Retina (tissue), 1 donor: ENCODE measurements around the gene WDR17.
A peak's percentile ranks its signal among the peaks of the same experiment; 100 is the strongest.

ENCODE experiments used
- DNase-seq: peaks from one replicate; pipeline ENCODE4 v3.0.0-alpha.2; 2016

Gene WDR17

DNA sequence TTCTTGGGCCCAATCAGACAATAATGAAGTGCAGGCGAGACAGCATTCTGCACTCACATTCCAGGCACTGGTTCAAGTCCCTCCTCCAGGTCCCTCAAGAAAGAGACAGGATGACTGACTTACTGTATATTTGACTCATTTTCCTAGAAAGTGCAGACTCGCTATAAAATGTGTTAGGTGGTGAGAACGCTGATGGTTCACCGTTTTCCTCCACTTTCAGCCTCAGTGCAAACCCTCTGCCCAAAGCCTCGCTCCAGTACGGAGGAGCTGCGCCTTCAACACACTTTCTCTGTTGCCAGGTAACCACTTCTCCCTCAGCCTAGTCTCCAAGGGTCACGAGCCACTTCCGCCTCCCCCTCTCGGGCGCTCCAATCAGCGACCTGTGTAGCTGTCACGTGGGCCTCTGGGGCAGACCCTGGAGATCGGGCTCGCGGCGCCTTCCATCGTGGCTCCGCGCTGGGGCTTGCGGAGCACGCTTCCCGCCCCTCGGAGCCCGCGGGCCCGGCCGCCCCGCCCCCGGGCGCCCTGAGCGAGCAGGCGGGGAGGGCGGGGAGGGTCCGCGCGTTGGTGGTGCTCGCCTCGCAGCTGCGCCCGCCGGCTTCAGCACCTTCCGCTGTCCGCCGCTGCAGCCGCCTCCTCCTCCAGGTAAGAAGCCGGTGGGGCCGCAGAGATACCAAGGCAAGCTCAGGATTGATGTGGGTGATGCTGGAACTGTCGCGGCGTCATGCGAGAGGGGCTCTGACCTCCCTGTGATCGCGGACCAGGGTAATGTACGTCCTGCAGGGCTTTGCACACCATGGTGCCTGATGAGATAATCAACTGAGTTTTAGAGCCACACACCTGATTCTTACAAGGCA is at the start of gene WDR17:
TSS of gene WDR17 (plus strand) at position 407 of the 857 bp plus-strand sequence. CDS start 45,740 bp downstream, outside the sequence.
- peak; percentile 92 for DNase-seq

DNA sequence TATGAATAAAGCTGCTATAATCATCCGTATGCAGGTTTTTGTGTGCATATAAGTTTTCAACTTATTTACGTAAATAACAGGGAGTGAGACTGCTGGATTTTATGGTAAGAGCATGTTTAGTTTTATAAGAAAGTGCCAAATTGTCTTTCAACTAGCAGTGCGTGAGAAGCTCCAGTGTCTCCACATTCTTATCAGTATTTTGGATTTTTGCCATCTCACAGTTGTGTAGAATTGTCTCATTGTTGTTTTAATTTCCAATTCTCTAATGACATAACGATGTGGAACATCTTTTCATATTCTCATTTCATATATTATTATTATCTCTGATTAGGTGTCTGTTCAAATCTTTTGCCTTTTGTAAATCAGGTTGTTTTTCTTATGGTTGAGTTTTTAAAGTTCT is 49.0 kb upstream of the WDR17 start:
- no peak for DNase-seq

DNA sequence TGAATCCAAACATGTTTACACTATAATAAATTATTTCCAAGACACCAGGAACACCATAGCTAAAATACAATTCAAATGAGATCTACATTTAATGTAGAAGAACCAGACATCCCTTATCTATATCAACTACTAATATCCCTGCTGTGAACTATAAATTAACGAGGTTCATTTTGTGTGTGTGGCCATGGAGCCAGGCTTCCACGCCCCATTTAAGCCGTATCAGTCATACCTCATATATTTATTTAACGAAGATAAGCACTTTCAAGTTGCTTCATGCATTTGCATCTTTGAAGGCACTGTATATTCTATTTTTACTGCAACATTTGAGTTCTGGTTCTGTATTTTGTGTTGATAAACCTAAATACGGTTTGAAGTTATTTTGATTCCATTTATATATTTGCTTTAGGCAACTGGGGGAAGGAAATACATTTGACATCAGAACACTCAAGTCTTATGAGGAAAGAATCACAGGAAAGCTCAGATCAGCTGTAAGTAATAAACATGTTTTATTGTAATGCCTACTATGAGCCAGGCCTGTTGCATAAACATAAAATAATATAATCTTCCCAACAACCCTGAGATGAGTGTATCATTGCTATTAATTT is 45.1 kb upstream of the WDR17 start:
- DNase-seq: no peak

DNA sequence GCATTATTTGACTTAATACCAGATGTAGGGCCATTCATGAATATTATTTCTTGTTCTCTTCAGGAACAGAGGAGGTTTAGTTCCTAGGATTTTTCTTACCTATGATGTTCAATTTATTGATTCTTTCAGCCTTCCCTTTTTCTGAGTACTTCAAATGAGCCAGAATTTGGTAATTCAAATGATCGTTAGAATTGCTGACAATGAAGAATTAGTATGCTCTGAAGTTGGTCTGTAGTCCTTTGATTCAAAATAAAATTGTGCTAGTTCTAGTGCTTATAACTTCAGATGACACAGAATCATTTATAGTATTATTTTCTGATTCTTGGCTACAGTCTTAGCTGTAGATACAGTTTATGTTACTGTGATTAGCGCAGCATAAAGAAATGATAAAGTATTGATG is 35.2 kb upstream of the WDR17 start:
- DNase-seq: no peak

DNA sequence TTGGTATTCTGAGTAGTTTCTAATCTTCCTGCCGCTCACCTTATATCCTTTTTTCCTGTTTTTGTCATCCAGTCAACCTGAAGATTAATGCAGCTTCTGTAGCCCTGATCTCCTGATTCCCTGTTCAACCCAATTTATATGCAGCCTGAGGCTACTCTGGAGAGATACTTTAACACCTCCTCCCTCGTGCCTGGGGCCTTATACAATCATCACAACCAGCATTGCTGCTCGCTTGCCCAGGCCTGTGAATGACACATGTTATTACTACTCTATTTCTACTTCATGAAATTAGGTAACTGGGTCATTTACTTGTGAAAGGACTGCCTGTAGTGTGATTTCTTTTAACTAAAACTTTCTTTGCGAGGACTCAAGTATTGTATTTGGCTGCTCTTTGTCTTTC is 33.7 kb upstream of the WDR17 start:
- DNase-seq: no peak

DNA sequence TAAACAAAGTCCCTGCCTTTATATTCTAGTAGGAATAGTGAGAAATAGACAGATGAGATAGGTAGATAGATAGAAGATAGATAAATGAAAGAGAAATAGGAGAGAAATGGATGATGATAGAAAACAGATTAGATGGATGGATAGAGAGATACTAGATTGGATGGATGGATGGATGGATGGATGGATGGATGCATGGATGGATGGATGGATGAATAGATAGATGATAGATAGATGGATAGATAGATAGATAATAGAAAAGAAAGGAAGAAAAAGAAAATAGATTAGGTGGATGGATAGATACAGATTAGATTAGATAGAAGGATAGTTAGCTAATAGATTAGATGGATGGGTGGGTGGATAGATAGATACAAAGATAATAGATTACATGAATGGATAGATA is 33.2 kb upstream of the WDR17 start:
- no peak for DNase-seq

DNA sequence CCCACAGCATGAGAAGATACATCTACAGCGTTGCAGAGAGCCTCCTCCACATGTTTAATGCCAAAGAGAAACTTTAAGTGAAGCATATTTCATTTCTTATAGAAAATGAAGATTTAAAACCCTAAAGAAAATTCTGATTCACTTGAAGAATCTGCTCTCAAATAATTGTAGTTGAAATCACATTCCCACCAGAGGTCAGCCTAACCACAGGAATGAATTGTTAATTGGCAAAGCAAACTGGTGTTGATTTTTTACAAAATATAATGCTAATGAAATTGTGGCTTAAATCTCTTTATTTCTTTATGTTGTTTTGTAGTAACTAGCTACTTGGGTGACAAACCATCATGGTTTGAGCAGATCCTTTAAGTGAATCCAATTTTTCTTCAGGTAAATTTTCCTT is 31.1 kb upstream of the WDR17 start:
- DNase-seq: peak; percentile 12

DNA sequence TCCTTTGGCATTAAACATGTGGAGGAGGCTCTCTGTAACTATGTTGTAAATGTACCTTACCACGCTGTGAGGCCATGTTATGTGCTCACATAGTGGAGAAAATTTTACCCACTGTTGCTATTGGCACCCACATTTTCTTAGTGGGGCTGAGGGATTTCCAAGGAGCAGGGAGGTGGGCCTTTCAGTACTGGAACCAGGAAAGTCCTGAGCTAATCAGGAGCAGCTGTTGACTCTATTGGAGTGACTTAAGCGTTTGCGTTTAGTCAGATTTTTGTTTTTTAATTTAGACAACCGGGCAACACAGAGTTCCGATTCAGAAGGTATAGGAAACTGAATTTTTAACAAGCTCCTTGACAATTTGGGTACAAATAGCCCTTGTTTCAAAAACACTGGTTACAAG is 30.7 kb upstream of the WDR17 start:
- DNase-seq: no peak

DNA sequence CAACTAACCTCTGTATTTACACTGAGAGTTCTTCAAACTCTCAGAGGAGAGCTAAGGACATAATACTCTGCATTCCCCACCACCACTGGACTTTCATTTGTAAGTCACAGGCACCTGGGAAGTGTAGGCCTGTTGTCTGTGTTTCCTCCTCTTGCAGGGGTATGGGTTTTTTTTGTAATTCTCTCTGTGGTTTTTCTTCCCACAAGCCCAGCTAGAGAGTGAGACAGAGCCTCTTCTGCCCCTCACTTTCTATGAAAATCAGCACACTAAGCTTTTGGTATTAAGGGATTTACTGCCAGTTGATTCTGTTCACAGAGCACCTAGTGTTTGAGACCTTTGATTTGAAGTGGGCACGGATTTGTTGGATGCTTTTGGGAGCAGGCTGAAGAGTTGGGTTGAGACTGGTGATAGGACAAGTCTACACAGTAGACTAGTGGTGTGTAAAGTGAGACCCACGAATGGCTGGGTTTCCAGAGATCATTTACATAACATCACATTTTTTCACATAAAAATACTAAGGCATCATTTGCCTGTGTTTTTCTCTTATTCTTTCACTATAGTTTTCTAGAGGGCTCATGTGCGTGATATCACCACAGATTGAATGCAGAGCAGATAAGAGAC is 28.9 kb upstream of the WDR17 start:
- no peak for DNase-seq

DNA sequence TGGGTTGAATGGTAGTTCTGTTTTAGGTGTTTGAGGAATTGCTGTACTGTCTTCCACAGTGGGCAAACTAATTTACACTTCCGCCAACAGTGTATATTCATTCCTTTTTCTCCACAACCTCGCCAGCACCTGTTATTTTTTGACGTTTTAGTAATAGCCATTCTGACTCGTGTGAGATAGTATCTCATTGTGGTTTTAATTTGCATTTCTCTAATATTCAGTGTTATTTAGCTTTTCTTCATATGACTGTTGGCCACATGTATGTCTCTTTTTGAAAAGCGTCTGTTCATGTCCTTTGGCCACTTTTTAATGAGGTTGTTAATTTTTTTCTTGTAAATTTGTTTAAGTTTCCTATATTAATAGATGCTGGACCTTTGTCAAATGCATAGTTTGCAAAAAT is 26.9 kb upstream of the WDR17 start:
- DNase-seq: no peak

DNA sequence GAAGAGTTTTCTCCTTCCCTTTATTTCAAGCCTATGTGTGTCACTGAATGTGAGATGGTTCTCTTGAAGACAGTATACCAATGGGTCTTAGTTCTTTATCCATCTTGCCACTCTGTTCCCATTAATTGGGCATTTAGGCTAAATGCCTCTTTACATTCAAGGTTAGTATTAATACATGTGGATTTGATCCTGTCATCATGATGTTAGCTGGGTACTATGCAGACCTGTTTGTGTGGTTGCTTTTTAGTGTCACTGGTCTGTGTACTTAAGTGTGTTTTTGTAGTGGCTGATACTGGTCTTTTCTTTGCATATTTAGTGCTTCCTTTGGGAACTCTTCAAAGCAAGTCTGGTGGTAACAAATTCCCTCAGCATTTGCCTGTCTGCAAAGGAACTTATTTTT is 23.4 kb upstream of the WDR17 start:
- no peak for DNase-seq

DNA sequence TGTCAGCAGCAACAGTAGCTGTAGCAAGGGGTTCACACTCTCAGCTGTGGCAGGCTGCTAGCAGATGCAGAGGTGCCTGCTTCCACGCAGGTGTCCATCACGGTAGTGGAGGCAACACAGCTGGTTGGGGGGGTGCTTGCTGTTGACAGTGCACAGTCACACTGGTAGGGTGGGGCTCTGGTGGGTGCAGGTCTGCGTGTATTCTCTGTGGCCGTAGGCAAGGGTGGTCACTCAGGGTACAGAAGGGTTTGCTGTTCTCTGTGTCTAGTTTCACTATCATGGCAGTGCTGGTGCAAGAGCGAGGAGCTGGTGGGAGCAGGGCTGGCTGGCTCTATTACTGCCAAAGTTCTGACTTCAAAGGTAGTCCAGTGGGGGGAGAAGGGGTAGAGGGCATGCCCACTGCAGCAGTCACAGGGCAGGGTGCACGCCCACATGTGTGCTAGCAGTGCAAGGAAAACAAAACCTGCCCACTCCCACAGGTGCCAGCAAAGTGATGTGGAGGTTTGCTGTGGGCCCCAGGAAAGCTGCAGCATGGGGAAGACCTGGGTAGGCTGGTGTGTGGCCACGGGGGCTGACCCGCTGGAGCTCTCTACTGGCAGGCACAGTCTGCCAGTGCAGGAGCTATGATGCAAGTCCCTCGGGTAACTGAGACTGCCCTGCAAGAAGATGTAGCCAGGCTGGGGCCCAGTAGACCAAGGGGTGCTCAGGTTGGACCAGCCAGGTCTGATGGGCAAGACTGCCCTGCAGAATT is 21.6 kb upstream of the WDR17 start:
- no peak for DNase-seq

DNA sequence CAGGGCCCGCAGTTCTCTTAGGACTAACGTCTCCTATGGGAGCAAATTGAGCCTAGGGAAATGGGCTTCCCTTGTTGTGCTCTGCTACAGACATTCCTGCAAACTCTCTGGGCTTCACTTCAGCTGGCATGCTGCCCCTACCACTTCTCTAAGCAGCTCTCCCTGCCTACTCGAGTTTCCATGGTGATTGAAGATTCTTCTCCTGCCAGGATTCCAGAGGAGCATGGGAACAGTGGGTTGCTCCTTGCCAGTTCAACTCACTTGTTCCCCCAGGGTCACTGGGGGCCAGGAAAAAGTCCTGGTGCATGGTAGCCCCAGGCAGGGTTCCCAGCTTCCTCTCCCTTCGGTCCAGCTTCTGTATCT is 21.1 kb upstream of the WDR17 start:
- no peak for DNase-seq

DNA sequence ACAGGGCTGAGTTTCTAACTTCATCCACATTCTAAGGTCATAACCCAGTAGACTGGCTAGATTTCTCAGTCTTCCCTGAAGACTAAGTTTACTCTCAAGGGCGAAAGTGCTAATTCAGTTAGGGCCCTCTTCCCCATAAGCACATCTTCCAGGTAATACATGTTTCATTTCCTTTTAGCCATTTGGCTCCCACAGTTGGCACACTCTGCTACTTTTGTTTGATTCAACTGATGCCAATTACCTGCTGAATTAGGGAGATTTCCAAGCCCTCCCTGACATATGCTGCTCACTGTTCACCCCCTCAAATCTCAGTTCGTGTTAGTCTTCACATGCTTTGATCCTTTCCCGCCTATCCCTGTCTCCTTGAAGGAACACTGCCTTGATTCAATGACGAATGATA is 17.0 kb upstream of the WDR17 start:
- DNase-seq: no peak

DNA sequence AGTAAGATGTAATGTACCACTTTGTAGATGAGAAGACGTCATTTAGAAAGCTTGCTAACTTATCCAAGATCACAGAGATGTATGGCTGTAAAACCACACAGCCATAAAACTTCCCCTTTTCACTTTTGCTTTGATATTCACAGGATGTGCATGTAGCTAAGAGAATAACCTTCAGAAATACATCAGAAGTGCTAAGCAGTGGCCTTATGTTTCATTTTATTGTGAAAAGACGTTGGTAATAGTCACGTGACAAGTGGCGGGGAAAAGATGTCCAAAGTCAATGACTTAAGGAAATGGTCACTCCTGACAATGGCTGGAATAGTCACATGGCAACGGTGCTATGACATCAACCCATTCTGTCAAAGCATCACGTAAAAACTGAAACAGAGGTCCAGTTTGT is 12.9 kb upstream of the WDR17 start:
- DNase-seq: no peak

DNA sequence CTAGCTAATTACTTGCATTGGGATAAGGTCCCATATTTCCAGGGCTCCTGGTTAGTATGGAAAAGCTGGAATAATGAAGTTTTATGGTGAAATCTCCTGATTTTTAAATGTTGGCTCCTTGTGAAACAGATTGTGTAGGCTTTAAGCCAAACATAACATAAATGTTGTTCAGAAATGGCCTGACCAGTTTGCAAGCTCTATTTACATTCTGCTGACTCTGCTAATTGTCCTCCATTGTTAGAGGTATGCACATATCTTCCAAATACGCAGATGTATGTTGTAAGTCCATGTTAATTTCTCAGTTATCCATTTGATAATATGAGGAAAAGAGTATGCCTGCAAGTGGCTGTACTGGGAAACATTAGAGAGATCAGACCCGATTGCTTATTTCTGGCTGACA is 11.9 kb upstream of the WDR17 start:
- no peak for DNase-seq

DNA sequence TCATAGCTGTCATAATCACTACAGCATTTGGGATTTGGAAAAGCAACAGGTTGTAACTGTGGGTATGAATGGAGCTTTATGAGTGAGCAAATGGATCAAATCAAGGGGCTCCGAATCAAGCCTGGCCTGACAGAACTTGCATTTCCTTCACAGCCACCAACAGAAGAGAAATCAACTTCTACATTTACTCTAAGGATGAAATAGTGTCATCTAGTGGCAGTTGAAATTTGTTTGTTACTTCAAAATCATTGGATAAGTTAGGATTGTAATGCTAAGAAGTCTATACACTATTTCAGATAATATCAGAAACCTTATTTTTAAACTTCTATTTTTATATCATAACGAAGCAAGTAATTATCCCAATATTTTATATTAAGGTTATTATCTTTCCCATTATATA is 10.7 kb upstream of the WDR17 start:
- DNase-seq: no peak

DNA sequence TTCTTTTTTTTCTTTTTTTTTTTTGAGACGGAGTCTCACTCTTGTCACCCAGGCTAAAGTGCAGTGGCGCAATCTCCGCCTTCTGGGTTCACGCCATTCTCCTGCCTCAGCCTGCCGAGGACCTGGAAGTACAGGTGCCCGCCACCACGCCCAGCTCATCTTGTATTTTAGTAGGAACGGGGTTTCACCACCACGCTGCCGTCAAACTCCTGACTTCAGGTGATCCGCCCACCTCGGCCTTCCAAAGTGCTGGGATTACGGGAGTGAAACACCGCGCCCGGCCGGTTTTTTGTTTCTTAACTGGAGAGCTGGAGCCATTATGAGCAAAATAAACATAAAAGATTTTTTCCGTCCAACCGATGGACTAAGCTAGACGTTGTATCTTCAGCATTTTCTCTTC is 1.9 kb upstream of the WDR17 start:
- no peak for DNase-seq

DNA sequence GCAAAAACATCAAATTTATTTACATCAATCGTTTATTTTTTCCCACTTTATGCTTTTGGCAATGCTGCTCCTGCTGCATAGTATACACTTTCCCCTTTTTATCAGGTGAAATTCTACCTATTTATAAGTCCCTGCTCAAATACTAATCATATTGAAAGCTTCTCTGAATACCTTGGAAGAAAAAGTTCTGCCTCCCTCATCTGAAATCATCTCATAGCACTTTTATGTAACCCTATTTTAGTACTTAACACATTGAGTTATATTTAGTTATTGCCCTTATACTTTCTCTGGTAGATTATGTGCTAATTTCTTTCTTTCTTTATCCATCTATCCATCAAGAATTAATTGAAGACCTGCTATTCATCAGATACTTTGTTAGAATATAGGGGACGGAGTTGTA is 1.1 kb upstream of the WDR17 start:
- no peak for DNase-seq

DNA sequence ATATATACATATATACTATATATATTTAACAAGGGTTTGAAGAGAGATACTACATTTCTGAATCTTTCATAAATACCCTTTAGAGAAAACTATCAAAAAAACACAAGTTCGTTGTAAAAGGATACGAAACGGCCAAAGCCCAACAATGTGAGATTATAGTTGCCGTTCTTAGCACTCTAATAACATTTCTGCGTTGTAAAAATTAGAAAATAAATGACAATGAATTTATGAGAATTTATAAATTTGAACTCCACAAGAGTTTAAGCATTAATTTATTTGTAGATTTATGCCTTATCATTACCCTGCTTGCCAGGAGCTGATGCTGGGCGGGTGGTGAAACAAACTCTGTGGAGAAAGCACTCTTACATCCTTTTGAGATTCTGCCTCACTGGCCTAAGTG is 1.1 kb downstream of the WDR17 start:
- DNase-seq: no peak

DNA sequence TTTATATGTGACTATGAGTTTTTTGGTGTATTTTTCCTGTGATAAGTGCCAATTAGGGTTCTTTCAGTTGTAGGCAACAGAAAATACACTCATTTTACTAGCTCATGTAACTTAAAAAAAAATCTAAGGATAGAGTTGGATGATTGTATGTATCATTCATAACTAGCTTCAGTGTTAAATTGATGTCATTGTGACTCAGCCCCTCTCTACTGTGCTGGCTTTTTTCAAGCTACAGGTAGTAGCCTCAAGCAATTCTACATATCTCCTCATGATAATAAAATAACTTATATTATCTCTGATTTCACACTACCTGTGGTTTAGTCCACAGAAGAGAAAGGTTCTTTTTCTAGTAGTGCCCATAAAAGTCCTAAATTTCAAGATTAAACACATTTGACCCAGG is 11.9 kb downstream of the WDR17 start:
- no peak for DNase-seq

DNA sequence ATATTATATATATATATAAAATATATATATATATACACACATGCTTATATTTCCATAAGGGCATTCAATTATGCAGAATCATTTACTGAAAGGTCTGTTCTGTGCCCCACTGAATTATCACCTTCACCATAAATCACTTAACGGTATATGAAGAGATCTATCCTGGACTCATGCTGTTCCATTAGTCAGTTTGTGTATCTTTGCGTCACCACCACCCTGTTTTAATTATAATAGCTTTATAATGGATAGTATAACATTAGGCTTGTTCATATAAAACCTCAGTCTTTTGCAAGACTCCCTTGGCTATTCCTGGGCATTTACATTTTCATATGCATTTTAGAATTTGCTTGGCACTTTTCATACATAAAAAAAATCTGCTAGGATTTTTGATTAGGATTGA is 19.1 kb downstream of the WDR17 start:
- DNase-seq: no peak

DNA sequence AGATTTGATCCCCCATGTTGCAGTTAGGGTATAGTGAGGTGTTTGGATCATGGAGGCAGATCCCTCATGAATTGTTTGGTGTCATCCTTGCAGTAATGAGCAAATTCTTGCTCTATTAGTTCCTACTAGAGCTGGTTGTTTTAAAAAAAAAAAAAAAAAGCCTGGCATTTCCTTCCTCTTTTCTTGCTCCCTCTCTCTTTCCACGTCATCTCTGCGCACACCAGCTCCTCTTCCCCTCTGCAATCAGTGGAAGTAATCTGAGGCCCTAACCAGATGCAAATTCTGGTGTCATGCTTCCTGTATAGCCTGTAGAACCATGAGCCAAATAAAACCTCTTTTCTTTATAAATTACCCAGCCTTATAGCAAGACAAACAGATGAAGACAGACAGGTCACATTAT is 24.5 kb downstream of the WDR17 start:
- DNase-seq: no peak

DNA sequence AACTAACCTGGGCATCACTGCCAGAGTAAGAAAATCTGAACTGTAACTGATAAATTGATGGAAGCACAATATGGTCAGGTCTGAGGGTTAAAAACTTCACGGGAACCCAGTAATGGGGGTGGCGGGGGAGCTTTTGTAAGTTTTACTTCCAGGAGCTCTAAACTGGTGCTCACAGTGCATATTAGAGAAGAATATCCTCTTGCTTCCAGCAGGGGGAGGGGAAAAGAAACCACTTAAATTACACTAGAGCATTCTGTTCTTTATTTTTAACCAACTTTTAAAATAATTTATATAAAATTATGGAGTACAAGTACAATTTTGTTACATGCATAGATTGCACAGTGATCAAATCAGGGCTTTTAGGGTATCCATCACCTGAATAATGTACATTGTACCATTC is 33.7 kb downstream of the WDR17 start:
- DNase-seq: no peak
